IMR-90 (cell line): ENCODE data around the gene SNAPIN. TPM values are rescaled to one million over a fixed set of nuclear protein-coding genes. Genes with fewer than 3 reads are reported as not detected.

ENCODE experiments used
- ATAC-seq: fragments of 200-7000 bp; cut with Tn5 transposase; 2 replicates; pipeline ENCODE4 v1.9.1; 2020; ENCODE audit warnings: low read depth, mild to moderate bottlenecking, moderate library complexity
- BruUV-seq: library from RNA; stranded (reverse); fragments of 400-500 nt; replicated peaks from 2 replicates; lab custom pipeline; 2021; lab: Mats Ljungman, UMichigan
- CTCF ChIA-PET: fragments of 300-600 bp; formaldehyde crosslinking; extraction: SDS; loops from one replicate; lab custom pipeline; 2021; ENCODE audit warnings: antibody characterized with exemption; lab: Yijun Ruan, JAX
- POLR2A ChIA-PET: fragments of 300-600 bp; sonication (Branson Sonifier 250); formaldehyde crosslinking; loops from one replicate; lab custom pipeline; 2022; ENCODE audit warnings: antibody characterized with exemption; ENCODE audit not compliant: unreplicated experiment; lab: Charles Lee
- DNase-seq: peaks from one replicate; pipeline ENCODE4 v3.0.0; 2013
- H2AFZ ChIP-seq: replicated peaks from 2 replicates; pipeline ENCODE3; 2013; ENCODE audit warnings: low read length, mild to moderate bottlenecking; ENCODE audit not compliant: poor library complexity
- H2AK5ac ChIP-seq: 2 replicates; pipeline ENCODE4 v1.6.1; 2013; ENCODE audit warnings: low read depth, low read length, inconsistent platforms
- H2AK9ac ChIP-seq: replicated peaks from 2 replicates; pipeline ENCODE3; 2013; ENCODE audit warnings: mild to moderate bottlenecking, low read depth, low read length, moderate library complexity; ENCODE audit not compliant: poor library complexity
- H2BK120ac ChIP-seq: 2 replicates; pipeline ENCODE4 v1.6.1; 2013; ENCODE audit warnings: low read depth, low read length, inconsistent platforms
- H2BK15ac ChIP-seq: 3 replicates; pipeline ENCODE4 v1.6.1; 2013; ENCODE audit warnings: low read depth, low read length, inconsistent platforms
- H2BK20ac ChIP-seq: 2 replicates; pipeline ENCODE4 v1.6.1; 2013; ENCODE audit warnings: low read depth, mild to moderate bottlenecking, inconsistent platforms, low read length, moderate library complexity
- H2BK5ac ChIP-seq: 2 replicates; pipeline ENCODE4 v1.6.1; 2013; ENCODE audit warnings: mild to moderate bottlenecking, low read depth, low read length, inconsistent platforms; ENCODE audit not compliant: poor library complexity, severe bottlenecking
- H3K14ac ChIP-seq: replicated peaks from 2 replicates; pipeline ENCODE4 v1.6.1; 2013; ENCODE audit warnings: low read depth, low read length, inconsistent platforms
- H3K18ac ChIP-seq: 2 replicates; pipeline ENCODE4 v1.6.1; 2013; ENCODE audit warnings: low read depth, low read length, control low read depth
- H3K23ac ChIP-seq: 2 replicates; pipeline ENCODE4 v1.6.1; 2013; ENCODE audit warnings: low read depth, low read length, inconsistent platforms
- H3K27ac ChIP-seq: 2 replicates; pipeline ENCODE4 v1.5.1; 2013; ENCODE audit warnings: mild to moderate bottlenecking, control low read depth, low read length; ENCODE audit not compliant: insufficient read depth
- H3K27me3 ChIP-seq: 2 replicates; pipeline ENCODE4 v1.6.1; 2013; ENCODE audit warnings: low read length; ENCODE audit not compliant: control insufficient read depth, insufficient read depth
- H3K36me3 ChIP-seq: 2 replicates; pipeline ENCODE4 v1.6.1; 2013; ENCODE audit warnings: low read length, mixed read lengths; ENCODE audit not compliant: control insufficient read depth, insufficient read depth
- H3K4ac ChIP-seq: 2 replicates; pipeline ENCODE4 v1.6.1; 2013; ENCODE audit warnings: low read depth, low read length, inconsistent platforms
- H3K4me1 ChIP-seq: 2 replicates; pipeline ENCODE4 v1.6.1; 2013; ENCODE audit warnings: low read length, mixed read lengths; ENCODE audit not compliant: control insufficient read depth, insufficient read depth
- H3K4me2 ChIP-seq: 2 replicates; pipeline ENCODE4 v1.6.1; 2013; ENCODE audit warnings: low read depth, mild to moderate bottlenecking, control low read depth, low read length, moderate library complexity
- H3K4me3 ChIP-seq: 2 replicates; pipeline ENCODE4 v1.5.1; 2013; ENCODE audit warnings: low read depth, mild to moderate bottlenecking, control low read depth, low read length, moderate library complexity; ENCODE audit not compliant: insufficient read depth
- H3K56ac ChIP-seq: 2 replicates; pipeline ENCODE4 v1.6.1; 2013; ENCODE audit warnings: low read length, inconsistent platforms; ENCODE audit not compliant: insufficient read depth; ENCODE audit errors: extremely low read depth
- H3K79me1 ChIP-seq, 2 experiments: 2 replicates each; pipeline ENCODE4 v1.6.1; 2013; ENCODE audit warnings: low read length in 2 of 2, inconsistent platforms in 1 of 2, low read depth in 1 of 2
- H3K9ac ChIP-seq: 2 replicates; pipeline ENCODE4 v1.6.1; 2013; ENCODE audit warnings: low read depth, low read length, control low read depth
- H3K9me1 ChIP-seq: 2 replicates; pipeline ENCODE4 v1.6.1; 2013; ENCODE audit warnings: low read length, inconsistent platforms; ENCODE audit not compliant: insufficient read depth
- H3K9me3 ChIP-seq: 2 replicates; pipeline ENCODE4 v1.6.1; 2013; ENCODE audit warnings: low read length; ENCODE audit not compliant: control insufficient read depth, insufficient read depth
- H4K20me1 ChIP-seq: 2 replicates; pipeline ENCODE4 v1.6.1; 2013; ENCODE audit warnings: low read length, inconsistent platforms; ENCODE audit not compliant: insufficient read depth
- H4K5ac ChIP-seq: 2 replicates; pipeline ENCODE4 v1.6.1; 2013; ENCODE audit warnings: mild to moderate bottlenecking, low read depth, low read length, control low read depth
- H4K8ac ChIP-seq, 2 experiments: 2 replicates each; pipeline ENCODE4 v1.6.1; 2013; ENCODE audit warnings: low read depth in 2 of 2, low read length in 2 of 2, control low read depth in 1 of 2, inconsistent platforms in 1 of 2
- H4K91ac ChIP-seq: 2 replicates; pipeline ENCODE4 v1.6.1; 2013; ENCODE audit warnings: low read depth, low read length, inconsistent platforms; ENCODE audit not compliant: insufficient read depth
- BHLHE40 ChIP-seq: fragments of 150-350 bp; IDR thresholded peaks from 2 replicates; pipeline ENCODE4 v1.6.1; 2016; ENCODE audit warnings: mild to moderate bottlenecking, low read depth, low read length
- CEBPB ChIP-seq: IDR thresholded peaks from 2 replicates; pipeline ENCODE4 v1.6.1; 2012; ENCODE audit warnings: low read depth, low read length, improper control_type of control experiment
- CHD1 ChIP-seq: IDR thresholded peaks from 2 replicates; pipeline ENCODE4 v1.6.1; 2012; ENCODE audit warnings: low read depth, low read length, improper control_type of control experiment
- CTCF ChIP-seq: conservative IDR thresholded peaks from 2 replicates; pipeline ENCODE4 v1.5.1; 2012; ENCODE audit warnings: mild to moderate bottlenecking, low read depth, low read length, improper control_type of control experiment
- FOS ChIP-seq: fragments of 150-350 bp; IDR thresholded peaks from 2 replicates; pipeline ENCODE4 v1.6.1; 2016; ENCODE audit warnings: low read depth, low read length
- MAFK ChIP-seq: IDR thresholded peaks from 2 replicates; pipeline ENCODE4 v1.6.1; 2012; ENCODE audit warnings: low read depth, low read length, improper control_type of control experiment
- MAZ ChIP-seq: IDR thresholded peaks from 2 replicates; pipeline ENCODE4 v1.6.1; 2012; ENCODE audit warnings: low read depth, mild to moderate bottlenecking, low read length, improper control_type of control experiment, moderate library complexity, borderline replicate concordance
- MXI1 ChIP-seq: IDR thresholded peaks from 2 replicates; pipeline ENCODE4 v1.6.1; 2012; ENCODE audit warnings: low read depth, mild to moderate bottlenecking, low read length, moderate library complexity, borderline replicate concordance
- NFE2L2 ChIP-seq: fragments of 150-350 bp; IDR thresholded peaks from 2 replicates; pipeline ENCODE4 v1.6.1; 2016; ENCODE audit warnings: low read depth, mild to moderate bottlenecking, low read length
- POLR2A ChIP-seq: IDR thresholded peaks from 2 replicates; pipeline ENCODE4 v1.6.1; 2012; ENCODE audit warnings: mild to moderate bottlenecking, low read depth, low read length
- RCOR1 ChIP-seq: IDR thresholded peaks from 2 replicates; pipeline ENCODE4 v1.6.1; 2012; ENCODE audit warnings: mild to moderate bottlenecking, low read length, improper control_type of control experiment; ENCODE audit not compliant: insufficient replicate concordance
- RFX5 ChIP-seq: IDR thresholded peaks from 2 replicates; pipeline ENCODE4 v1.8.0; 2012; ENCODE audit warnings: low read depth, mild to moderate bottlenecking, low read length, moderate library complexity
- SMC3 ChIP-seq: fragments of 150-350 bp; IDR thresholded peaks from 2 replicates; pipeline ENCODE4 v1.6.1; 2016; ENCODE audit warnings: low read depth, mild to moderate bottlenecking, antibody characterized with exemption, low read length, moderate library complexity
- USF2 ChIP-seq: fragments of 150-350 bp; IDR thresholded peaks from 2 replicates; pipeline ENCODE4 v1.6.1; 2017; ENCODE audit warnings: mild to moderate bottlenecking, antibody characterized with exemption, low read length, low read depth
- WGBS, 2 experiments: methylation state at CpG; one replicate each; pipeline versions ENCODE4 v1.1.5 to v1.1.7; 2013; ENCODE audit warnings: missing lambda C conversion rate in 2 of 2; ENCODE audit not compliant: insufficient read length in 1 of 2; ENCODE audit errors: extremely low coverage in 2 of 2; 5-methylcytosine and 5-hydroxymethylcytosine counted together
- dilution Hi-C: fragments of 300-500 bp; cut with HindIII; formaldehyde crosslinking; loops from one replicate; pipeline ENCODE4 v1.14.3; 2018; ENCODE audit warnings: low sequenced_read_pairs; ENCODE audit not compliant: unreplicated experiment
- in situ Hi-C: fragments of 300-500 bp; cut with MboI; formaldehyde crosslinking; loops from 3 replicates; pipeline ENCODE4 v1.14.3; 2019; ENCODE audit warnings: low sequenced_read_pairs, inconsistent platforms, mixed read lengths
- intact Hi-C: fragments of 100-400 bp; cut with micrococcal nuclease; formaldehyde crosslinking; loops from 2 replicates; pipeline ENCODE4 v1.10.0; 2022
- polyA plus RNA-seq, 3 experiments: library from polyadenylated mRNA; depleted of rRNA; stranded (reverse); fragments of >200 nt; gene quantifications; 2 replicates each; pipeline ENCODE4 v1.2.3, GENCODE V29; 2012; ENCODE audit warnings: low replicate concordance in 1 of 3
- total RNA-seq: library from RNA; depleted of rRNA; stranded (reverse); fragments of >200 nt; gene quantifications from 2 replicates; pipeline ENCODE4 v1.2.3, GENCODE V29; 2012

The SNAPIN gene
- total and polyA plus RNA-seq, 2 of the 4 experiments (the other 2 are of a cell fraction): 37.4 to 40.9 TPM

GRCh38 chr1:153677718-153678518 lies 19.4 kb downstream of the SNAPIN start:
- Histone ChIP-seq H3K9me3 (no peaks in the 10 kb centered on the region), H3K56ac (no peak overlapping the region), H2BK5ac (no peak overlapping the region), H3K18ac (no peak overlapping the region), H3K36me3 (no peaks in the 10 kb centered on the region), H3K27ac (no peak overlapping the region), H3K4me2 (peak overlapping the region; percentile 76; the same call in 1 of the 2 replicates), H3K27me3 (peaks cover 47% of the 10 kb centered on the region), H3K79me1 (no peaks in the 10 kb centered on the region), H3K4me3 (0 out of 2 replicates have a peak overlapping the region, but pooled peaks have one; percentile 38), H2AK5ac (no peak overlapping the region), H3K14ac (no peak overlapping the region), H3K4ac (no peak overlapping the region), H3K23ac (no peak overlapping the region; the same call in 1 of the 2 replicates), H3K4me1 (peaks cover 7% of the 10 kb centered on the region; the same call in 1 of the 2 replicates), H4K91ac (no peak overlapping the region), H4K8ac (no peak overlapping the region), H3K9ac (no peak overlapping the region), H4K5ac (no peak overlapping the region), H2BK20ac (no peak overlapping the region), H2BK15ac (no peak overlapping the region), H2AK9ac (peak overlapping the region; percentile 71), H2AFZ (peak overlapping the region; percentile 87), H3K9me1 (no peaks in the 10 kb centered on the region), H2BK120ac (no peak overlapping the region), H4K20me1 (no peaks in the 10 kb centered on the region)
- intact Hi-C loops: loop anchor here (1.0 to 2.0 kb wide), 3 partner anchors 71 to 308 kb away; partner anchors contain the start of gene RAB13
- WGBS, 2 experiments: 0% methylated on average over 9 of the region's 29 CpGs; no CpG with 5 or more reads in 1 of the 2 experiments
- ATAC-seq: peak; percentile 79
- dilution Hi-C loops: no loop called here
- in situ Hi-C loops: loop anchor here (5.0 to 10.0 kb wide), 2 partner anchors 69 to 297 kb away; partner anchors contain the start of gene JTB
- no TSS peak for BruUV-seq
- DNase-seq: peak; percentile 45
- ChIA-PET POLR2A (no interaction called here), CTCF (interaction anchor here (0.5 to 1.2 kb wide), 3 partner anchors 53 to 73 kb away, joined by 3 to 5 read pairs (median 4); no protein-coding TSS in a partner anchor)
- TF ChIP-seq MAFK: no peak
- TF ChIP-seq MXI1: no peak
- TF ChIP-seq BHLHE40: no peak
- TF ChIP-seq RCOR1: no peak
- TF ChIP-seq NFE2L2: no peak
- TF ChIP-seq MAZ: no peak
- TF ChIP-seq FOS: no peak
- no peak for TF ChIP-seq CHD1
- no peak for TF ChIP-seq POLR2A
- no peak for TF ChIP-seq RFX5
- TF ChIP-seq CEBPB: no peak
- TF ChIP-seq USF2: no peak
- peak; percentile 87 for TF ChIP-seq CTCF
- TF ChIP-seq SMC3: peak; percentile 62
